ENCODE measurements around the gene TFEB. TPM values are rescaled to one million over a fixed set of nuclear protein-coding genes. Genes with fewer than 3 reads are reported as not detected.

The TFEB gene
- total and polyA plus RNA-seq, 2 of the 8 experiments (the other 6 are each of a cell fraction or from before 2014, with no cell fraction given) = 2.3 to 6.7 TPM

DNA sequence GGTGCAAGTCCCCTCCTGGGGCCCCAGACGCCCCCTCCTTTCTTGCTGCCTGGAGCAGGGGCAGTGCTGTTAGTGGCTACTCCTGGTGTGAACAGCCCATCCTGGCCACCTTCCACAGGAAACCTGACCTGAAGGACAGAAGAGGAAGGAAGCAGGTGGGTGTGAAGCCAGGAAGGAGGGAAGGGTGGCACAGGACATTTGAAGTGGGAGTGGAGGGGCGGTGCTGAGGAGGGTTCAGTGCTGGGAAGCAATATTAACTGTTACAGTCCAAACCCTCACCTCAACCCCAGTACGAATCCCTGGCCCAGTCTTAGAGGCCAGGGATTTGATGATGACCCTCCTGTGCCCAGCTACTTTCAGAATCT lies 45.9 kb upstream of the TFEB start:
- no peak overlapping the region for H2BK20ac ChIP-seq (ENCODE audit: low read length)
- H2BK5ac ChIP-seq (ENCODE audit: low read depth, low read length) = no peak overlapping the region
- no peak overlapping the region for H4K91ac ChIP-seq (replicated peaks; ENCODE audit: insufficient read length, low read length)
- peaks cover 14% of the 10 kb centered on the region for H3K23me2 ChIP-seq (ENCODE audit: low read depth, low read length)
- TF ChIP-seq SAP30 (IDR thresholded peaks at IDR 0.05; ENCODE audit: insufficient read depth, insufficient replicate concordance, low read length) (no peak), PHF8 (conservative IDR thresholded peaks at IDR 0.05; ENCODE audit: low read depth, low read length) (no peak)
- no peak overlapping the region for H3K56ac ChIP-seq (replicated peaks; ENCODE audit: insufficient read length, low read depth, low read length)
- no peak overlapping the region for H3K27ac ChIP-seq (ENCODE audit: low read depth, low read length)
- no peak for FAIRE-seq
- no peak overlapping the region; the same call in 1 of the 2 replicates for H2BK15ac ChIP-seq (ENCODE audit: low read length)
- H3K4me1 ChIP-seq (replicated peaks in 1 of 4; ENCODE audit: control insufficient read depth in 3 of 4, insufficient read depth in 4 of 4, low read length in 3 of 4) = peaks cover 4 to 10% (median 7%) of the 10 kb centered on the region in 4 experiments; a peak in 4 of 7 replicates
- peaks cover 2 to 39% (median 25%) of the 10 kb centered on the region in 4 experiments for H3K27me3 ChIP-seq (replicated peaks in 1 of 4; ENCODE audit: control insufficient read depth in 3 of 4, extremely low read depth in 1 of 4, insufficient read depth in 3 of 4, low read length in 3 of 4)
- H4K5ac ChIP-seq (ENCODE audit: insufficient read length, low read depth, low read length) = no peak overlapping the region
- no peak overlapping the region for H2AK5ac ChIP-seq (ENCODE audit: low read depth, low read length)
- H3K4me2 ChIP-seq (ENCODE audit: insufficient read depth in 1 of 2, low read depth in 2 of 2, low read length in 2 of 2) = peak overlapping the region; percentile 92 to 94
- CTCF ChIA-PET (ENCODE audit: partially characterized antibody) = interaction anchor here (0.6 to 1.9 kb wide), 11 partner anchors 18 to 360 kb away, joined by 3 to 11 read pairs (median 3); no protein-coding TSS in a partner anchor
- H3K23ac ChIP-seq (ENCODE audit: insufficient read length) = no peak overlapping the region
- DNase-seq (ENCODE audit: low read depth in 1 of 2, low spot score in 2 of 2) = peak in 1 of 2 experiments; percentile 46
- no peak overlapping the region for H3K9ac ChIP-seq (replicated peaks in 1 of 4; ENCODE audit: extremely low read depth in 1 of 4, low read depth in 3 of 4, low read length in 3 of 4)
- H4K8ac ChIP-seq (ENCODE audit: extremely low read depth, insufficient read depth, low read length) = no peak overlapping the region
- WGBS, 2 experiments (ENCODE audit: extremely low coverage in 1 of 2, insufficient coverage in 1 of 2, insufficient read length in 1 of 2, insufficient replicate concordance in 2 of 2, low coverage in 1 of 2, low lambda C conversion rate in 2 of 2, missing lambda C conversion rate in 1 of 2) = 86% methylated on average over 2 of the region's 3 CpGs; no CpG with 5 or more reads in 1 of the 2 experiments
- no peaks in the 10 kb centered on the region for H3K79me2 ChIP-seq (ENCODE audit: control insufficient read depth in 1 of 2, insufficient read depth in 2 of 2, low read length in 2 of 2)
- H3K14ac ChIP-seq (ENCODE audit: insufficient read length) = no peak overlapping the region
- H3K18ac ChIP-seq (ENCODE audit: extremely low read depth, low read length) = 0 out of 2 replicates have a peak overlapping the region, but pooled peaks have one; percentile 36
- no peaks in the 10 kb centered on the region for H3K9me3 ChIP-seq (ENCODE audit: insufficient read depth in 2 of 2, low read depth in 1 of 2, low read length in 1 of 2)
- peak overlapping the region; percentile 33 to 85 (median 74); a peak in 5 of 8 replicates for H3K4me3 ChIP-seq (ENCODE audit: extremely low read depth in 1 of 4, insufficient read depth in 2 of 4, low read depth in 3 of 4, low read length in 4 of 4)
- no peak overlapping the region for H3K4ac ChIP-seq (replicated peaks; ENCODE audit: insufficient read length, low read depth, low read length)
- POLR2A ChIA-PET (ENCODE audit: partially characterized antibody) = interaction anchor here (0.8 kb wide), 1 partner anchor 158 kb away, joined by 3 read pairs; no protein-coding TSS in a partner anchor
- H2BK12ac ChIP-seq (ENCODE audit: low read depth, low read length) = no peak overlapping the region
- H2BK120ac ChIP-seq (replicated peaks; ENCODE audit: low read depth, low read length) = no peak overlapping the region
- no peaks in the 10 kb centered on the region for H3K79me1 ChIP-seq (ENCODE audit: low read depth, low read length)
- H2AFZ ChIP-seq (ENCODE audit: low read length) = no peak overlapping the region
- no peaks in the 10 kb centered on the region for H3K36me3 ChIP-seq (ENCODE audit: control insufficient read depth in 2 of 4, insufficient read depth in 4 of 4, low read length in 3 of 4)
- H4K20me1 ChIP-seq (replicated peaks in 1 of 2; ENCODE audit: control insufficient read depth in 1 of 2, insufficient read depth in 2 of 2, low read length in 2 of 2) = peaks cover 0 to 8% of the 10 kb centered on the region in 2 experiments
